HepG2 (cell line): ENCODE results near the gene ANXA5. TPM values are rescaled to one million over a fixed set of nuclear protein-coding genes. Genes with fewer than 3 reads are reported as not detected.

Source experiments
- FOSL1 ChIP-seq: sonication (generic); formaldehyde crosslinking; IDR thresholded peaks from 2 replicates; pipeline ENCODE4 v1.9.0; 2021; ENCODE audit warnings: missing genetic modification reagents, borderline replicate concordance
- IRF9 ChIP-seq: sonication (generic); formaldehyde crosslinking; IDR thresholded peaks from 2 replicates; pipeline ENCODE4 v1.8.0; 2022; ENCODE audit warnings: missing genetic modification reagents, mild to moderate bottlenecking, borderline replicate concordance
- MXD1 ChIP-seq: sonication (generic); formaldehyde crosslinking; IDR thresholded peaks from 2 replicates; pipeline ENCODE4 v1.4.0; 2020; ENCODE audit warnings: mild to moderate bottlenecking, missing genetic modification reagents
- PBX2 ChIP-seq: IDR thresholded peaks from 2 replicates; pipeline ENCODE4 v1.6.1; 2016; ENCODE audit warnings: control low read depth
- POGK ChIP-seq: sonication (generic); formaldehyde crosslinking; conservative IDR thresholded peaks from 2 replicates; pipeline ENCODE4 v1.8.0; 2022; ENCODE audit warnings: mild to moderate bottlenecking, moderate library complexity, missing genetic modification reagents
- POLR2G ChIP-seq: fragments of 200-400 bp; formaldehyde crosslinking; IDR thresholded peaks from 2 replicates; pipeline ENCODE4 v1.6.1; 2018; ENCODE audit warnings: mild to moderate bottlenecking, low read depth, low read length, moderate library complexity
- PPARG ChIP-seq: conservative IDR thresholded peaks from 2 replicates; pipeline ENCODE4 v1.6.1; 2016; ENCODE audit warnings: missing biosample characterization, missing genetic modification reagents
- RELA ChIP-seq: sonication (generic); formaldehyde crosslinking; IDR thresholded peaks from 2 replicates; pipeline ENCODE4 v1.4.0; 2020; ENCODE audit warnings: missing genetic modification reagents
- RFXAP ChIP-seq: sonication (generic); formaldehyde crosslinking; IDR thresholded peaks from 2 replicates; pipeline ENCODE4 v1.4.0; 2020; ENCODE audit warnings: missing genetic modification reagents, borderline replicate concordance
- RXRB ChIP-seq: IDR thresholded peaks from 2 replicates; pipeline ENCODE4 v1.6.1; 2016; ENCODE audit warnings: borderline replicate concordance, missing genetic modification reagents, missing compliant biosample characterization
- SOX5 ChIP-seq: IDR thresholded peaks from 2 replicates; pipeline ENCODE4 v1.6.1; 2016; ENCODE audit warnings: borderline replicate concordance
- TEAD2 ChIP-seq: sonication (generic); formaldehyde crosslinking; IDR thresholded peaks from 2 replicates; pipeline ENCODE4 v1.9.0; 2021; ENCODE audit warnings: missing genetic modification reagents
- ZBTB20 ChIP-seq: sonication (generic); formaldehyde crosslinking; IDR thresholded peaks from 2 replicates; pipeline ENCODE4 v1.8.1; 2023; ENCODE audit warnings: missing genetic modification reagents, low read depth, mild to moderate bottlenecking, borderline replicate concordance
- ZNF230 ChIP-seq: sonication (generic); formaldehyde crosslinking; IDR thresholded peaks from 2 replicates; pipeline ENCODE4 v1.4.0; 2020; ENCODE audit warnings: mild to moderate bottlenecking, missing genetic modification reagents
- ZNF253 ChIP-seq: sonication (generic); formaldehyde crosslinking; IDR thresholded peaks from 2 replicates; pipeline ENCODE4 v1.8.0; 2022; ENCODE audit warnings: mild to moderate bottlenecking, missing genetic modification reagents, borderline replicate concordance
- ZNF3 ChIP-seq: IDR thresholded peaks from 2 replicates; pipeline ENCODE4 v1.7.0; 2017; ENCODE audit warnings: inconsistent platforms
- ZNF503 ChIP-seq: sonication (generic); formaldehyde crosslinking; IDR thresholded peaks from 2 replicates; pipeline ENCODE4 v1.4.0; 2020; ENCODE audit warnings: missing genetic modification reagents
- ZNF615 ChIP-seq: sonication (generic); formaldehyde crosslinking; IDR thresholded peaks from 2 replicates; pipeline ENCODE4 v1.5.0; 2020; ENCODE audit warnings: mild to moderate bottlenecking, missing genetic modification reagents, borderline replicate concordance
- ZNF781 ChIP-seq: sonication (generic); formaldehyde crosslinking; IDR thresholded peaks from 2 replicates; pipeline ENCODE4 v1.5.1; 2020; ENCODE audit warnings: borderline replicate concordance, mild to moderate bottlenecking, missing genetic modification reagents; ENCODE audit errors: not compliant biosample characterization
- ZNF784 ChIP-seq: sonication (generic); formaldehyde crosslinking; IDR thresholded peaks from 2 replicates; pipeline ENCODE4 v1.5.1; 2020; ENCODE audit warnings: missing genetic modification reagents, mild to moderate bottlenecking, borderline replicate concordance
- ZNF891 ChIP-seq: sonication (generic); formaldehyde crosslinking; IDR thresholded peaks from 2 replicates; pipeline ENCODE4 v1.5.0; 2020; ENCODE audit warnings: mild to moderate bottlenecking, missing genetic modification reagents
- ZSCAN25 ChIP-seq: sonication (generic); formaldehyde crosslinking; IDR thresholded peaks from 2 replicates; pipeline ENCODE4 v1.8.0; 2022; ENCODE audit warnings: mild to moderate bottlenecking, missing genetic modification reagents
- polyA plus RNA-seq, 8 experiments: library from polyadenylated mRNA; depleted of rRNA in 3 of 8; stranded (reverse) in 7 of 8; unstranded in 1 of 8; fragments of >200 nt; fragmentation: Illumina TruSeq in 4 of 8; extraction: Trizol in 4 of 8; gene quantifications; 2 replicates each; pipeline versions ENCODE4 v1.2.1 to v1.2.3, GENCODE V29; 2011 to 2016; ENCODE audit warnings: low read depth in 4 of 8, missing spikeins in 1 of 8, mixed read lengths in 1 of 8; ENCODE audit not compliant: insufficient read depth in 1 of 8
- total RNA-seq, 5 experiments: library from RNA; depleted of rRNA; stranded (reverse); fragments of >200 nt; fragmentation: Illumina TruSeq; extraction: Trizol; gene quantifications; 2 replicates each; pipeline ENCODE4 v1.2.3, GENCODE V29; 2016; ENCODE audit warnings: low read depth in 1 of 5

Gene ANXA5
- total and polyA plus RNA-seq, 2 of the 13 experiments (the other 11 are each of a cell fraction or from before 2014, with no cell fraction given): 209 to 342 TPM

GRCh38 chr4:121696581-121697461 is at the start of gene ANXA5 (continued):
- no peak for TF ChIP-seq IRF9 (CRISPR knock-in tag)
- TF ChIP-seq ZNF253 (CRISPR knock-in tag): no peak
- no peak for TF ChIP-seq PBX2 (CRISPR knock-in tag)
- peak; percentile 36; the same call in 1 of the 2 replicates for TF ChIP-seq MXD1 (CRISPR knock-in tag)
- TF ChIP-seq ZNF3 (CRISPR knock-in tag): no peak
- TF ChIP-seq ZNF615 (CRISPR knock-in tag): 0 out of 2 replicates have a peak, but pooled peaks have one; percentile 28
- peak; percentile 67; the same call in 1 of the 2 replicates for TF ChIP-seq ZNF230 (CRISPR knock-in tag)
- TF ChIP-seq RXRB (CRISPR knock-in tag): no peak
- TF ChIP-seq POGK (CRISPR knock-in tag): no peak
- TF ChIP-seq ZSCAN25 (CRISPR knock-in tag): no peak
- no peak; the same call in 1 of the 2 replicates for TF ChIP-seq ZNF891 (CRISPR knock-in tag)
- no peak for TF ChIP-seq FOSL1 (CRISPR knock-in tag)
- no peak; the same call in 1 of the 2 replicates for TF ChIP-seq RFXAP
- TF ChIP-seq ZBTB20: no peak
- no peak for TF ChIP-seq ZNF781 (CRISPR knock-in tag)
- TF ChIP-seq RELA (CRISPR knock-in tag): no peak
- TF ChIP-seq TEAD2: no peak
- TF ChIP-seq ZNF503 (CRISPR knock-in tag): no peak
- peak; percentile 83 for TF ChIP-seq POLR2G
- TF ChIP-seq SOX5: no peak
- no peak for TF ChIP-seq PPARG (CRISPR knock-in tag)
- TF ChIP-seq ZNF784 (CRISPR knock-in tag): peak; percentile 65; the same call in 1 of the 2 replicates
